IPS DF 19.7 (cell line): Measurements from ENCODE around the gene HLA-DQB2.
"Not testable (repeated sequence)": the region's sequence is repeated elsewhere in the genome, so short reads cannot be mapped to it uniquely, and the experiment has no call there.

ENCODE experiments used
- DNase-seq: peaks from one replicate; pipeline ENCODE4 v3.0.0-alpha.2; 2013; ENCODE audit warnings: low read depth, low spot score

Gene HLA-DQB2

GRCh38 chr6:32763421-32763820 lies at the start of gene HLA-DQB2:
HLA-DQB2 (minus strand) TSS chr6:32763532; CDS start chr6:32763470, 62 bp downstream.
- DNase-seq: no peak

- no peak for DNase-seq
Measured at GRCh38 chr6:32809171-32809570, 45.8 kb upstream of the HLA-DQB2 start.

GRCh38 chr6:32807020-32807580 lies 43.8 kb upstream of the HLA-DQB2 start:
- DNase-seq: no peak

GRCh38 chr6:32805404-32805803 lies 42.1 kb upstream of the HLA-DQB2 start:
- not testable (repeated sequence) for DNase-seq

GRCh38 chr6:32803416-32803815 lies 40.1 kb upstream of the HLA-DQB2 start:
- no peak for DNase-seq

DNA sequence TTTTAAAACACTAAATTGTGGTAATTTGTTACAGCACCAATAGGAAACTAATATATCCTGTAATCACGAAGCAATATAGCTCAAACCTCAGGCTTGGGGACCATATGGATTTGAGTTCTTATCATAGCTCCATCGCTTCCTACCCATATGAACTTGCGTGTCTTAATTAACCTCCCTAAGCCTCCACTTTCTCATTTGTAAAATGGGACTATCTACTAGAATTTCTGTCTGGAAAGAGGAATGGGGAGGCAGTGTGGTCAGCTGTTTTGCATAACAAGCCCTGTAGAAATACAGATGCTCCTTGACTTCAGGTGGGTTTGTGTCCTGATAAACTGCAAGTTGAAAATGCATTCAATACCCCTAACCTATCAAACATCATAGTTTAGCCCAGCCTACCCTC lies 36.4 kb upstream of the HLA-DQB2 start:
- DNase-seq: no peak

- DNase-seq: no peak
Measured at GRCh38 chr6:32799168-32799567, 35.8 kb upstream of the HLA-DQB2 start.

DNA sequence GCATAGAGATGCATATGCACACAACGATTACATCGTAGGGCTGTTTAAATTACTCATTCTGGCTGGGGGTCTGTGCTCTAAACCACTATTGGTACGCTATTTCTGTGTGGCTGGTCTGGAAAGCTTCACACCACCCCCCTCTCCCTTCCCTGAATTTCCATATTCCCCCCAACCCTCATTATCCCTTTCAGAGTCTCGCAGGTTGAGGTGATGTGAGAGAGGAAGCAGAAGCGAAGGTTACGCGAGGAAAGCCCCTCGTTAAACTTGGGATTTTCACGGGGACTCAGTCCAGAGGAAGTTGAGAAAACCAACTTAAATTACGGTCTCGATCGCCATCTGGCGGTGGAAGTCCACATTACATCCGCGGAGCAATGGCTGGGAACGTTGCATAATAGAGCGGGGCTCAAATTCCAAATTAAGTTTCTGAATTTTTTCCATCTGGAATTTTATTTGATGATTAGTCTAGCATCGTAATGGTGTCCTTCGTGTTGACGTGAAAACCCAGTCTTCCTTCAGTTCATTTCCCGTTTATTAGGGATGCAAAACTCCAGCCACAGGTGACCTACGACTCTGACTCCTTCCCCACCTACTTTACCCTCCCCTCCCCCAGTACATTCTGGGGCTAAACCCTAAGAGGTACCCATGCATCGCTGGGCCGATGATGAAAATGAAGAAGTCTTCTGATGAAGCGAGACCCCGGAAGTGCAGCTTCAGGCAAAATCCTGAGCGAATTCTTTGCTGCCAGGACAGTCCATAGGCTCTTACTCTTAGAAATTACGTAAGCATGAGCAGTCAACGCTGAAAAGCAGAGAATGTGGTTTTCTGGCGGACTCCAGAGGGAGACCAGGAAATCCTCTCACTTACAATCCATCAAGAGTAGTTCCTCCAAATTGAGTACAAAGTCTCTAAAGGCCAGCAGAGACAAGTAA lies 33.8 kb upstream of the HLA-DQB2 start:
- peak; percentile 35 for DNase-seq

GRCh38 chr6:32794510-32794909 lies 31.2 kb upstream of the HLA-DQB2 start:
- no peak for DNase-seq

GRCh38 chr6:32792901-32793435 lies 29.6 kb upstream of the HLA-DQB2 start:
- DNase-seq: no peak

- DNase-seq: no peak
Measured at GRCh38 chr6:32790306-32790705, 27.0 kb upstream of the HLA-DQB2 start.

GRCh38 chr6:32785781-32786533 lies 22.6 kb upstream of the HLA-DQB2 start:
- peak; percentile 45 for DNase-seq

GRCh38 chr6:32782923-32783322 lies 19.6 kb upstream of the HLA-DQB2 start:
- not testable (repeated sequence) for DNase-seq

GRCh38 chr6:32779036-32779435 lies 15.7 kb upstream of the HLA-DQB2 start:
- DNase-seq: no peak

DNA sequence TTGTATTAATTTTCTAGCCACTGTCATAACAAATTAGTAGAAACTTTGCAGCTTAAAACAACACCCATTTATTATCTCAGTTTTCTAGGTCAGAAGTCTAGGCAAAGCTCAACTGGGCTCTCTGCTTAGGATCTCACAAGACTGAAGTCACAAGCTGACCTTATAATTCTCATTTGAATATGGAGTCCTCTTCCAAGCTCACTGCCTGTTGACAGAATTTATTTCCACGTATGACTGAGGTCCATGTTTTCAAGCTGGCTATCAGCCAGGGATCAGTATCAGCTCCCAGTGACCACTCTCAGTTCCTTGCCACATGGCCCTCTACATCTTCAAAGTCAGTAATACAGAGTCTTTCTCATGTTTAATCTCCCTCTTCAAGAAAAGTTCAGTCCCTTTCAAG lies 11.7 kb upstream of the HLA-DQB2 start:
- no peak for DNase-seq

DNA sequence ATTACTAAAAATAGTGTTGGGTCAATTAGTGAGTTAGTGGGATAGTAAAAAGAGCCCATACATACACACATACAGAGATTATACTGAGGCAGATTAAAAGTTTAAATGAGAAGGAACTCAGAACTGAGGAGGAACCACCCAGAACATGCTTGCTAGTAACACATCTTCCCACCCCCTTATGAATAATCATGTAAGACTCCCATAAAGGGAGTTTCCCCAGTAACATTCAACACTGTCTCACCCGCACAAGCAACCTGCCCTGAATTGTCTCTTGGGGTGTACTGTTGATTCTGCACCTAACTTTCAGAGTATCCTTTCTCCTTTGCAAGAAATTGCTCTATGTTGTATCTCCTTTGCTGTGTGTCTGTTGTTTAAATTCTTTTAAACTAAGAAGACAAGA lies 11.1 kb upstream of the HLA-DQB2 start:
- no peak for DNase-seq

DNA sequence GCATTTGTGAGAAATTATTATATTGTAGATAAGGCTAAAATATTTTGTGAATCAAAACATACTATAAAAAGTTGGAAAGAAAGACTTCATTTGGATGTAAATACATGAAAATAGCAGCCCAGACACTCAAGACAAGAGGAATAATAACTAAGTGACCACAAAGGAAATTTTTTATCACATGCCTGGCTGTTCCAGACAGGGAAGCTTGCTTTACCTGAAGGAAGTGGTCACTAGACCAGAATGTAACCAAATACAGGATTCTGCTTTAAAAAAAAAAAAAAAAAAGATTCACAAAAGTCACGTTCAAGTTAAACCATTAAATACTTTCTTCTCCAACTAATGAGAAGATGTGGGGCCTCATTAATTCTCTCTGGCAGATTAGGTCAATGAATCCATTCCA lies 9.3 kb upstream of the HLA-DQB2 start:
- no peak for DNase-seq

GRCh38 chr6:32764048-32764447 lies 716 bp upstream of the HLA-DQB2 start:
- no peak for DNase-seq

GRCh38 chr6:32761548-32761947 lies 1.8 kb downstream of the HLA-DQB2 start:
- no peak for DNase-seq

DNA sequence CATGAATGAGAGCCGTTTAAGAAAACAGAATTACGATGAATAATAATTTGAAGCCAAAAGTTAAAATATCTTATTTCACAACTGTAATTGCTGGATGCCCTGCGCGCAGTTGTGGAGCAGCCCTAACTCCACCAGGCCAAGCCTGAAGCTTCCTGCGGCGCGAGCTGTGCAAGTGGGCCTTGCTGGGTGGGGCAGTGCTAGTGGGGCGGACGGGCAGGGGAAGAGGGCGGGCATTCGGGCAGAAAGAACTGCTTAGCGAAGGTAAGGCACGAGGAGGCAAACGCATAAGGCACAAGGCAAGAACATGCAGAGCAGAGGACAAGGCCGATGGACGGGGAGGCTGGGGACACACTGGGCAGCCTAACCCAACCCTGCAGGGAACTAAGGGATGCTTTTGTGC lies 2.3 kb downstream of the HLA-DQB2 start:
- DNase-seq: no peak

DNA sequence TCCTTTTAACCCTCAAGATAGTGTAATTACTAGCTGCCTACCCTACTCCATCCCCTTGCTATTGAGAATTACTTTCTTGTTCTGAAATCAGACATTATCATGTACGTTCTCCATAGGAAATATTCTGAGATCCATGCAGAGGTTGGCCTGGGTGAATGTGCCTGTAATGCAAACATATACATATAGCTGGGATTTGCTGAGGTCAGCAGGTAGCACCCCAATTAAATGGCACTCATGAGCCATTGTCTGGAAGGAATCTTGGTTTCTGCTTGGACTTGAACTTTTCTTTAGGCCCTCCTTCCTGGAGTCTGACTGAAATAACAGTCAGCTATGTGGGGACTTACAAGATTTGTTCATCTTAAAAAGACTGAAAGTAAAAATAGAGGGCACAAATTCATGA lies 3.7 kb downstream of the HLA-DQB2 start:
- no peak for DNase-seq

DNA sequence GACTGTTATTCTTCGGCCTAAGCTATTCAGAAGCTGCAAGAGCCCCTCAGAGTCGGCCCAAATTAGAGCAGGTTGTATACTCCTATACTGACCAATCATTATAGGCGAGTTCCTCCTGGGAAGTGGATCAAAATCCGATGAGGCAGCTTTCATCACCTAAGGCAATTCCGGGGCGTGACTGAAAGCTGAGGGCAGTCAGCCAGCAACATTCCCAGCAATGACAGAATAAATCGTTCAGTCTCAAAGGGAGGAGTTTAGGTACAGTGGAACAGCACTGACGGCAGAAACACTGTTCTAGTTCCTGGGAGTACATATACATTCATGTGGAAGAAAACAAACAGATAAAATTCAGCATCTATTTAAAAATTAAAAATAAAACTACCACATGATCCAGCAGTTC lies 10.8 kb downstream of the HLA-DQB2 start:
- DNase-seq: no peak
